ENCODE data around the gene CTNNA3.

CTNNA3 gene

DNA sequence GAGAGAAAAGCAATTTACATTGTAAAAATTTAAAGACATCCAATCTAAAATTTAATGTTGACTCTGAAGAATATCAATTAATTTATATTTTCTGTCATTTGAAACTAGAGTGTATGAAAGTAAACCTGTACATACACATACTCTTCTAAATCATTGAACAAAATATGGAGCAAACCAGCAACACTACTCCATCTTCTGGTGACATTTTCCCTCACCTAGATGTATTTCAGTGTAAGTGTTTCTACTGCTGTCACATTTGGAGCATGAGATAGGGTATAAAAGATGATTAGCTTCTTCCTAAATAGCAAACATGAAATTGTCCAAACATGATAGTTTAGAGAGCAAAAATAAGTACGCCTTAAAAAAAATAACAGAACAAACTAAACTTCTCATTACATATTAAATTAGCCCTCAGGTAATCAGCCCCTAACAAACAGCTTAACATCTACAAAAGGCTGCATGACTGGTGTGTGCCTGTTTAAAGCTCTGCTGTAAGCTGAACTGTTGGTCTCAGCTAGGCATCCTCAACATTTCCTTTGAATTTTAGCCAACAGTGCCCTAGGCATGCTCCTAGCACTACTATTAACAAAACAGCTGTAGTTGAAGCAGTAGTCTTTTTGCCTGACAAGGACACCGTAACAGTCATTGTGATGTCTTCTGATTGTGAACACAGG, 189.8 kb downstream of the CTNNA3 start:
- DNase-seq = no peak
- Histone ChIP-seq H3K4me3 (ENCODE audit: control insufficient read depth in 1 of 7, extremely low read depth in 1 of 7, insufficient read depth in 4 of 7, low read depth in 2 of 7, low read length in 6 of 7) (no peak overlapping the region), H3K27ac (ENCODE audit: insufficient read depth in 1 of 2, low read depth in 1 of 2, low read length in 2 of 2, poor library complexity in 1 of 2, severe bottlenecking in 2 of 2) (no peak overlapping the region), H3K36me3 (ENCODE audit: control insufficient read depth in 4 of 4, insufficient read depth in 4 of 4, low read length in 3 of 4) (no peaks in the 10 kb centered on the region), H3K4me1 (ENCODE audit: control extremely low read depth in 1 of 4, control insufficient read depth in 4 of 4, insufficient read depth in 4 of 4, low read length in 3 of 4) (no peaks in the 10 kb centered on the region), H3K9me3 (ENCODE audit: control extremely low read depth in 1 of 5, control insufficient read depth in 4 of 5, insufficient read depth in 2 of 5, low read depth in 1 of 5, low read length in 4 of 5) (peaks cover 0 to 2% (median 0%) of the 10 kb centered on the region in 5 experiments), H3K27me3 (replicated peaks in 2 of 5; ENCODE audit: control insufficient read depth in 4 of 5, insufficient read depth in 5 of 5, low read length in 4 of 5) (no peaks in the 10 kb centered on the region)
- CTCF ChIA-PET = no interaction called here
- POLR2A ChIA-PET = no interaction called here
- 100% methylated on average over 1 of the region's 2 CpGs for WGBS (ENCODE audit: insufficient coverage)

DNA sequence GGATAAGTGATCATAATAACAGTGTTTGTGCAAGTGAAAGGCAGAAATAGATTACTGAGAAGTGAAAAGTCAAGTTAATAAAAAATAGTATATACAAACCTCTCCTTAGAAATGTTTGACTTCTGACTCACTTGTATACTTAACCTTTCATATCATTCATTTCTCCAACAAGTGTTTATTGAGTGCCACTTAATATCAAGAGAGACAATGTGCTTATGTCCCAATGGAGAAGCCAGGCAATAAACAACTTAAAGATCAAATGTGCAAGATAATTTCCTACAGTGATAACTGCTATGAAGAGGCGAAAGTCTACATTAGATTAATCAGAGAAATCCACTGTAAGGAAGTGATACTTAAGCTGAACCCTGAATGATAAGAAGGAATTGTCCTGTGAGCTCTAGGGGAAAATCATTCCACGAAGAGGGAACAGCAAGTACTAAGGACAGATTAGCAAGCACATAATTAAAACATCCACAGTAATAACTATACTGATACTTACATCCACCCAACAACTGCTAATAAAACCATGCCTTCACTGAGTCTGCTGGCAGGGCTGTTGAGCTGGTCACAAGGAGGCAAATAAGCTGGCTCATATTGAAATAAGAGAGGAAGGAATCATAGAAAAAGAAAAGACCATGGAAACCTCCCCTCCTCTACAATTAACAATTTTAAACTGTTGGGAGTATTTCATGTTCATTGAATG, 203.5 kb downstream of the CTNNA3 start:
- WGBS (ENCODE audit: insufficient coverage) = no CpG with 5 or more reads among the region's 2 CpGs

GRCh38 chr10:67487906-67488619, 207.9 kb downstream of the CTNNA3 start:
- WGBS (ENCODE audit: insufficient coverage) = 100% methylated on average over 4 of the region's 6 CpGs
- POLR2A ChIA-PET = no interaction called here
- H3K27ac ChIP-seq (ENCODE audit: insufficient read depth in 1 of 2, low read depth in 1 of 2, low read length in 2 of 2, poor library complexity in 1 of 2, severe bottlenecking in 2 of 2) = no peak overlapping the region
- DNase-seq = no peak
- no peaks in the 10 kb centered on the region for H3K9me3 ChIP-seq (ENCODE audit: control extremely low read depth in 1 of 5, control insufficient read depth in 4 of 5, insufficient read depth in 2 of 5, low read depth in 1 of 5, low read length in 4 of 5)
- CTCF ChIA-PET = no interaction called here
- no peak overlapping the region for H3K4me3 ChIP-seq (ENCODE audit: control insufficient read depth in 1 of 7, extremely low read depth in 1 of 7, insufficient read depth in 4 of 7, low read depth in 2 of 7, low read length in 6 of 7)
- no peaks in the 10 kb centered on the region for H3K36me3 ChIP-seq (ENCODE audit: control insufficient read depth in 4 of 4, insufficient read depth in 4 of 4, low read length in 3 of 4)
- H3K4me1 ChIP-seq (ENCODE audit: control extremely low read depth in 1 of 4, control insufficient read depth in 4 of 4, insufficient read depth in 4 of 4, low read length in 3 of 4) = no peaks in the 10 kb centered on the region
- no peaks in the 10 kb centered on the region for H3K27me3 ChIP-seq (replicated peaks in 2 of 5; ENCODE audit: control insufficient read depth in 4 of 5, insufficient read depth in 5 of 5, low read length in 4 of 5)

More for the DNA sequence above, 203.5 kb downstream of the CTNNA3 start:
- Histone ChIP-seq H3K27ac (ENCODE audit: insufficient read depth in 1 of 2, low read depth in 1 of 2, low read length in 2 of 2, poor library complexity in 1 of 2, severe bottlenecking in 2 of 2) (no peak overlapping the region), H3K4me1 (ENCODE audit: control extremely low read depth in 1 of 4, control insufficient read depth in 4 of 4, insufficient read depth in 4 of 4, low read length in 3 of 4) (no peaks in the 10 kb centered on the region), H3K9me3 (ENCODE audit: control extremely low read depth in 1 of 5, control insufficient read depth in 4 of 5, insufficient read depth in 2 of 5, low read depth in 1 of 5, low read length in 4 of 5) (no peaks in the 10 kb centered on the region), H3K27me3 (replicated peaks in 2 of 5; ENCODE audit: control insufficient read depth in 4 of 5, insufficient read depth in 5 of 5, low read length in 4 of 5) (no peaks in the 10 kb centered on the region), H3K36me3 (ENCODE audit: control insufficient read depth in 4 of 4, insufficient read depth in 4 of 4, low read length in 3 of 4) (no peaks in the 10 kb centered on the region), H3K4me3 (ENCODE audit: control insufficient read depth in 1 of 7, extremely low read depth in 1 of 7, insufficient read depth in 4 of 7, low read depth in 2 of 7, low read length in 6 of 7) (no peak overlapping the region)
- no peak for DNase-seq
- CTCF ChIA-PET = no interaction called here
- POLR2A ChIA-PET = no interaction called here

GRCh38 chr10:67487199-67487598, 208.8 kb downstream of the CTNNA3 start:
- POLR2A ChIA-PET = no interaction called here
- no peak overlapping the region for H3K4me3 ChIP-seq (ENCODE audit: control insufficient read depth in 1 of 7, extremely low read depth in 1 of 7, insufficient read depth in 4 of 7, low read depth in 2 of 7, low read length in 6 of 7)
- H3K36me3 ChIP-seq (ENCODE audit: control insufficient read depth in 4 of 4, insufficient read depth in 4 of 4, low read length in 3 of 4) = no peaks in the 10 kb centered on the region
- H3K27ac ChIP-seq (ENCODE audit: insufficient read depth in 1 of 2, low read depth in 1 of 2, low read length in 2 of 2, poor library complexity in 1 of 2, severe bottlenecking in 2 of 2) = no peak overlapping the region
- 0% methylated on average over 1 of the region's 3 CpGs for WGBS (ENCODE audit: insufficient coverage)
- no peaks in the 10 kb centered on the region for H3K9me3 ChIP-seq (ENCODE audit: control extremely low read depth in 1 of 5, control insufficient read depth in 4 of 5, insufficient read depth in 2 of 5, low read depth in 1 of 5, low read length in 4 of 5)
- H3K27me3 ChIP-seq (replicated peaks in 2 of 5; ENCODE audit: control insufficient read depth in 4 of 5, insufficient read depth in 5 of 5, low read length in 4 of 5) = no peaks in the 10 kb centered on the region
- CTCF ChIA-PET = no interaction called here
- H3K4me1 ChIP-seq (ENCODE audit: control extremely low read depth in 1 of 4, control insufficient read depth in 4 of 4, insufficient read depth in 4 of 4, low read length in 3 of 4) = no peaks in the 10 kb centered on the region
- DNase-seq = no peak

- no CpG with 5 or more reads among the region's 1 CpG for WGBS (ENCODE audit: insufficient coverage)
- ChIA-PET POLR2A (no interaction called here), CTCF (interaction anchor here (1.0 to 1.5 kb wide), 2 partner anchors 9 to 17 kb away, joined by 3 read pairs; no protein-coding TSS in a partner anchor)
- H3K36me3 ChIP-seq (ENCODE audit: control insufficient read depth in 4 of 4, insufficient read depth in 4 of 4, low read length in 3 of 4) = no peaks in the 10 kb centered on the region
- no peak overlapping the region for H3K27ac ChIP-seq (ENCODE audit: insufficient read depth in 1 of 2, low read depth in 1 of 2, low read length in 2 of 2, poor library complexity in 1 of 2, severe bottlenecking in 2 of 2)
- H3K4me3 ChIP-seq (ENCODE audit: control insufficient read depth in 1 of 7, extremely low read depth in 1 of 7, insufficient read depth in 4 of 7, low read depth in 2 of 7, low read length in 6 of 7) = no peak overlapping the region
- H3K9me3 ChIP-seq (ENCODE audit: control extremely low read depth in 1 of 5, control insufficient read depth in 4 of 5, insufficient read depth in 2 of 5, low read depth in 1 of 5, low read length in 4 of 5) = peaks cover 0 to 8% (median 3%) of the 10 kb centered on the region in 5 experiments
- DNase-seq = no peak
- no peaks in the 10 kb centered on the region for H3K27me3 ChIP-seq (replicated peaks in 2 of 5; ENCODE audit: control insufficient read depth in 4 of 5, insufficient read depth in 5 of 5, low read length in 4 of 5)
- no peaks in the 10 kb centered on the region for H3K4me1 ChIP-seq (ENCODE audit: control extremely low read depth in 1 of 4, control insufficient read depth in 4 of 4, insufficient read depth in 4 of 4, low read length in 3 of 4)
Observed at GRCh38 chr10:67477868-67478267, 218.1 kb downstream of the CTNNA3 start.

GRCh38 chr10:67476201-67476600, 219.8 kb downstream of the CTNNA3 start:
- Histone ChIP-seq H3K9me3 (ENCODE audit: control extremely low read depth in 1 of 5, control insufficient read depth in 4 of 5, insufficient read depth in 2 of 5, low read depth in 1 of 5, low read length in 4 of 5) (peaks cover 0 to 8% (median 3%) of the 10 kb centered on the region in 5 experiments), H3K36me3 (ENCODE audit: control insufficient read depth in 4 of 4, insufficient read depth in 4 of 4, low read length in 3 of 4) (no peaks in the 10 kb centered on the region), H3K27me3 (replicated peaks in 2 of 5; ENCODE audit: control insufficient read depth in 4 of 5, insufficient read depth in 5 of 5, low read length in 4 of 5) (no peaks in the 10 kb centered on the region), H3K27ac (ENCODE audit: insufficient read depth in 1 of 2, low read depth in 1 of 2, low read length in 2 of 2, poor library complexity in 1 of 2, severe bottlenecking in 2 of 2) (no peak overlapping the region), H3K4me3 (ENCODE audit: control insufficient read depth in 1 of 7, extremely low read depth in 1 of 7, insufficient read depth in 4 of 7, low read depth in 2 of 7, low read length in 6 of 7) (no peak overlapping the region), H3K4me1 (ENCODE audit: control extremely low read depth in 1 of 4, control insufficient read depth in 4 of 4, insufficient read depth in 4 of 4, low read length in 3 of 4) (no peaks in the 10 kb centered on the region)
- CTCF ChIA-PET = no interaction called here
- POLR2A ChIA-PET = no interaction called here
- no peak for DNase-seq
- 94% methylated on average over 4 of the region's 4 CpGs for WGBS (ENCODE audit: insufficient coverage)
